ENCODE results near the gene RFX4. TPM values are rescaled to one million over a fixed set of nuclear protein-coding genes. Genes with fewer than 3 reads are reported as not detected.
A peak's percentile ranks its signal among the peaks of the same experiment; 100 is the strongest.

RFX4 gene
- not detected in 2 replicates for total RNA-seq (2013; cell fraction: nucleolus; rRNA removed)
- total RNA-seq (2014; rRNA removed) (not detected in 2 replicates), total RNA-seq (2014; rRNA removed; fragmentation: Illumina TruSeq; extraction: Trizol) (not detected in 2 replicates), total RNA-seq (2021) (not detected in 2 replicates), polyA plus RNA-seq (2011; rRNA removed) (not detected in 2 replicates), polyA plus RNA-seq (2014; fragmentation: Illumina TruSeq; extraction: Trizol) (not detected in 2 replicates), polyA plus RNA-seq (2014; fragmentation: Nextera tagmentation; extraction: Ambion mirVana) (under 1 TPM in 1 of 2 experiments, not detected in 1; 0.02 TPM), polyA plus RNA-seq (2014; rRNA removed) (not detected in 2 replicates), polyA plus RNA-seq (2016; fragmentation: Nextera tagmentation; extraction: Ambion mirVana) (under 1 TPM in 1 of 2 experiments, not detected in 1; 0.23 TPM), polyA minus RNA-seq (2011; rRNA and poly(A)+ RNA removed) (not detected in 2 replicates), Bru-seq, nascent RNA (percentile 1 among the genes with signal in this experiment), BruChase-seq, experiment 1, labeled RNA remaining after a 6-hour chase (not detected), BruChase-seq, experiment 2, labeled RNA remaining after a 2-hour chase (percentile 0 among the genes with signal in this experiment)
- polyA plus RNA-seq (2011; ENCODE audit: low read depth): not detected
- polyA plus RNA-seq (2011; cell fraction: cytosol; rRNA removed): not detected in 2 replicates
- polyA plus RNA-seq (2011; cell fraction: nucleus; rRNA removed): not detected in 2 replicates
- not detected in 2 replicates for polyA plus RNA-seq (2012)
- not detected in 2 replicates for polyA minus RNA-seq (2011; cell fraction: cytosol; rRNA and poly(A)+ RNA removed)
- polyA minus RNA-seq (2011; cell fraction: nucleus; rRNA and poly(A)+ RNA removed): not detected in 2 replicates
- long read RNA-seq, experiment 1: 0 reads
- long read RNA-seq, experiment 2, partial matches to known transcripts: 0 of 1 reads
- long read RNA-seq, experiment 2, other reads (novel, unspliced or antisense): 1 of 1 reads

DNA sequence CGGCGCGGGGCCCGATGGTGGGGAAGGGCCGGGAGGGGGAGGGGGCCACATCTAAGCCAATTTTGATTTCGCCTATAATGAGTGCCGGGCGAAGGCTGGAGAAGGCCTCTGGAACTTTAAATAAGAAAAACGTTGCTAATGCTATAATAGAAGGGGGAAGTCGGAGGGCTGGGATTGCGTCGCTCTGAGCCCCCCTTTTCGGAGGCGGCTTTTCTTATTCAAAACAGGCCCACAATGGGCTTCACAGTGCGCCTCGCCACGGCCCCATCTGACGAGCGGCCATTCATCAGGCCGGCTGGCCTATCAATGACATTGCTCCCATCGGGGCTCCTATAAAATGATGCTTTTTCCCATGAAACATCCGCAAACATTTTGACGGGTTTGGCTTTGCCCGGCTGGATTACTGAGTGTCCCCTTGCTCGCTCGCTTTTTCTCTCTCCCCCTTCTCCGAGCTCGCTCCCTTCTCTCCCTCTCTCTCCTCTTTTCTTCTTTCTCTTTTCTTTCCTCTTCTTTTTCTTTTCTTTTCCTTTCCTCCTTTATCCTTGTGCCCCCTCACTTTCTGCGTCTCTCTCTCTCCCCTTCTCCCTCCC is at the start of gene RFX4:
TSS of gene RFX4 (plus strand) at position 364 of the 590 bp plus-strand sequence. CDS start 317 bp downstream, outside the sequence.
- ChIA-PET SMC1A (ENCODE audit: uncharacterized antibody, unreplicated experiment) (no interaction called here), POLR2A (no interaction called here), RAD21 (ENCODE audit: unreplicated experiment) (no interaction called here), CTCF (no interaction called here)
- Histone ChIP-seq H3K27me3 (replicated peaks in 1 of 2; ENCODE audit: control insufficient read depth in 2 of 2, insufficient read depth in 2 of 2, low read length in 1 of 2) (peaks cover 12 to 16% of the 10 kb centered on the region in 2 experiments), H3K79me2 (ENCODE audit: control insufficient read depth, insufficient read depth, low read length) (no peaks in the 10 kb centered on the region), H3K27ac (ENCODE audit: control insufficient read depth, insufficient read depth) (no peak within 1 kb of the TSS), H3K4me2 (ENCODE audit: control insufficient read depth, insufficient read depth) (peak within 1 kb of the TSS; percentile 44), H3K4me1 (ENCODE audit: control insufficient read depth, insufficient read depth, low read length) (no peaks in the 10 kb centered on the region), H4K20me1 (ENCODE audit: control insufficient read depth, insufficient read depth) (no peaks in the 10 kb centered on the region), H3K4me3 (no peak within 1 kb of the TSS), H3K9me3 (replicated peaks; ENCODE audit: control insufficient read depth, insufficient read depth, low read length) (no peaks in the 10 kb centered on the region), H2AFZ (ENCODE audit: control insufficient read depth, low read depth, low read length) (no peak within 1 kb of the TSS), H3K36me3 (ENCODE audit: control insufficient read depth in 2 of 2, insufficient read depth in 2 of 2, low read length in 1 of 2) (no peaks in the 10 kb centered on the region), H3K9ac (ENCODE audit: control insufficient read depth, insufficient read depth, low read length) (no peak within 1 kb of the TSS)
- no peak for ATAC-seq
- no peak for TF ChIP-seq DPF2 (IDR thresholded peaks at IDR 0.05)
- TF ChIP-seq, protein P1, sequence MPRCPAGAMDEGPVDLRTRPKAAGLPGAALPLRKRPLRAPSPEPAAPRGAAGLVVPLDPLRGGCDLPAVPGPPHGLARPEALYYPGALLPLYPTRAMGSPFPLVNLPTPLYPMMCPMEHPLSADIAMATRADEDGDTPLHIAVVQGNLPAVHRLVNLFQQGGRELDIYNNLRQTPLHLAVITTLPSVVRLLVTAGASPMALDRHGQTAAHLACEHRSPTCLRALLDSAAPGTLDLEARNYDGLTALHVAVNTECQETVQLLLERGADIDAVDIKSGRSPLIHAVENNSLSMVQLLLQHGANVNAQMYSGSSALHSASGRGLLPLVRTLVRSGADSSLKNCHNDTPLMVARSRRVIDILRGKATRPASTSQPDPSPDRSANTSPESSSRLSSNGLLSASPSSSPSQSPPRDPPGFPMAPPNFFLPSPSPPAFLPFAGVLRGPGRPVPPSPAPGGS (IDR thresholded peaks at IDR 0.05; ENCODE audit: borderline replicate concordance, insufficient read depth, low read depth, low read length, poor library complexity, severe bottlenecking): no peak
- TF ChIP-seq, protein P2, sequence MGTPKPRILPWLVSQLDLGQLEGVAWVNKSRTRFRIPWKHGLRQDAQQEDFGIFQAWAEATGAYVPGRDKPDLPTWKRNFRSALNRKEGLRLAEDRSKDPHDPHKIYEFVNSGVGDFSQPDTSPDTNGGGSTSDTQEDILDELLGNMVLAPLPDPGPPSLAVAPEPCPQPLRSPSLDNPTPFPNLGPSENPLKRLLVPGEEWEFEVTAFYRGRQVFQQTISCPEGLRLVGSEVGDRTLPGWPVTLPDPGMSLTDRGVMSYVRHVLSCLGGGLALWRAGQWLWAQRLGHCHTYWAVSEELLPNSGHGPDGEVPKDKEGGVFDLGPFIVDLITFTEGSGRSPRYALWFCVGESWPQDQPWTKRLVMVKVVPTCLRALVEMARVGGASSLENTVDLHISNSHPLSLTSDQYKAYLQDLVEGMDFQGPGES (IDR thresholded peaks at IDR 0.05): no peak
- TF ChIP-seq TBL1XR1 (IDR thresholded peaks at IDR 0.05; ENCODE audit: low read depth, low read length): no peak
- no peak for TF ChIP-seq CEBPZ (IDR thresholded peaks at IDR 0.05; ENCODE audit: low read depth, low read length)
- TF ChIP-seq SIX5 (IDR thresholded peaks at IDR 0.05; ENCODE audit: low read depth, low read length, severe bottlenecking): no peak
- no peak for TF ChIP-seq BMI1 (IDR thresholded peaks at IDR 0.05; ENCODE audit: borderline replicate concordance)
- in situ Hi-C loops (cut with MboI) (no loop called here), intact Hi-C loops (cut with micrococcal nuclease; ENCODE audit: unreplicated experiment) (no loop called here)
- BruUV-seq (replicated peaks): no TSS peak
- no peak for DNase-seq (ENCODE audit: low read depth, low spot score)
- no peak for FAIRE-seq
- 21% methylated on average over 23 of the region's 29 CpGs for WGBS (ENCODE audit: insufficient coverage, insufficient replicate concordance, low lambda C conversion rate, missing lambda C conversion rate)

Measured in GM12878 (cell line).